ENCODE measurements around the gene C1RL. TPM values are rescaled to one million over a fixed set of nuclear protein-coding genes. Genes with fewer than 3 reads are reported as not detected.

The C1RL gene
- total RNA-seq, 2 donors from 2014 or later, result 48.2 to 86.2 TPM

- H3K4me1 ChIP-seq (replicated peaks), result no peaks in the 10 kb centered on the region
- H3K4me3 ChIP-seq, result no peak overlapping the region
- no peak for TF ChIP-seq CTCF (IDR thresholded peaks at IDR 0.05)
- TF ChIP-seq POLR2A (IDR thresholded peaks at IDR 0.05), result no peak
- TF ChIP-seq POLR2AphosphoS5 (IDR thresholded peaks at IDR 0.05), result no peak
- DNase-seq (ENCODE audit: low spot score), result no peak
- no peaks in the 10 kb centered on the region for H3K9me3 ChIP-seq
- intact Hi-C loops (cut with DNase I), result no loop called here
- H3K36me3 ChIP-seq, result no peaks in the 10 kb centered on the region
- H3K27ac ChIP-seq, result no peak overlapping the region
- WGBS, result 80% methylated on average over 5 of the region's 5 CpGs
- H3K27me3 ChIP-seq (replicated peaks; ENCODE audit: insufficient read depth), result no peaks in the 10 kb centered on the region
These were observed 62.5 kb downstream of the C1RL start for GRCh38 chr12:7046383-7047105.

- Histone ChIP-seq H3K36me3 (no peaks in the 10 kb centered on the region), H3K4me3 (no peak overlapping the region), H3K27ac (no peak overlapping the region), H3K27me3 (replicated peaks; ENCODE audit: insufficient read depth) (no peaks in the 10 kb centered on the region), H3K9me3 (no peaks in the 10 kb centered on the region), H3K4me1 (replicated peaks) (no peaks in the 10 kb centered on the region)
- WGBS, result 92% methylated on average over 9 of the region's 9 CpGs
- intact Hi-C loops (cut with DNase I), result no loop called here
- no peak for DNase-seq (ENCODE audit: low spot score)
- TF ChIP-seq POLR2AphosphoS5 (IDR thresholded peaks at IDR 0.05), result no peak
- TF ChIP-seq POLR2A (IDR thresholded peaks at IDR 0.05), result no peak
- no peak for TF ChIP-seq CTCF (IDR thresholded peaks at IDR 0.05)
These were observed 63.1 kb downstream of the C1RL start for GRCh38 chr12:7045913-7046312.

Small RNA genes lying within 50 kb of the gene (small RNA-seq; reads per million reads assigned to genes)
- 0 reads per million in 2 donors for gene RNU6-485P

Other genes starting within 250 kb of the C1RL start
- 100 to 1,000 TPM; 404 to 443 TPM for gene TPI1, start 241.7 kb downstream of the C1RL start, total RNA-seq
- 10 to 100 TPM; 12.7 to 23.5 TPM for gene SPSB2, start 235.9 kb downstream of the C1RL start, total RNA-seq
- gene LRRC23, start 204.4 kb downstream of the C1RL start, total RNA-seq, result 10 to 100 TPM; 15.9 to 25.3 TPM
- 10 to 100 TPM in 1 of 2 donors, 1 to 10 TPM in 1; 6.9 to 13.0 TPM for gene ENO2, start 194.6 kb downstream of the C1RL start, total RNA-seq
- gene ATN1, start 181.3 kb downstream of the C1RL start, total RNA-seq, result 100 to 1,000 TPM in 1 of 2 donors, 10 to 100 TPM in 1; 93.0 to 129 TPM
- not detected for gene RNU7-1, start 165.4 kb downstream of the C1RL start, total RNA-seq
- gene C12orf57, start 165.2 kb downstream of the C1RL start, total RNA-seq, result 100 to 1,000 TPM; 352 to 711 TPM
- 10 to 100 TPM; 30.6 to 43.2 TPM for gene PTPN6, start 157.9 kb downstream of the C1RL start, total RNA-seq
- gene PHB2, start 138.6 kb downstream of the C1RL start, total RNA-seq, result 100 to 1,000 TPM; 177 to 230 TPM
- 10 to 100 TPM; 37.7 to 46.3 TPM for gene EMG1, start 138.3 kb downstream of the C1RL start, total RNA-seq
- 10 to 100 TPM; 59.9 to 86.9 TPM for gene LPCAT3, start 90.7 kb downstream of the C1RL start, total RNA-seq
- 100 to 1,000 TPM in 1 of 2 donors, 10 to 100 TPM in 1; 52.7 to 176 TPM for gene C1S, start 48.5 kb downstream of the C1RL start, total RNA-seq
- gene C1R, start 16.8 kb downstream of the C1RL start, total RNA-seq, result 100 to 1,000 TPM; 104 to 261 TPM
- 1 to 10 TPM; 2.4 to 3.5 TPM for gene RBP5, start 19.7 kb upstream of the C1RL start, total RNA-seq
- 10 to 100 TPM in 1 of 2 donors, 1 to 10 TPM in 1; 7.7 to 45.7 TPM for gene CLSTN3, start 21.2 kb upstream of the C1RL start, total RNA-seq
- gene PEX5, start 80.5 kb upstream of the C1RL start, total RNA-seq, result 10 to 100 TPM; 26.2 to 78.6 TPM
- under 1 TPM in 1 of 2 donors, not detected in 1; 0.91 TPM for gene ACSM4, start 194.9 kb upstream of the C1RL start, total RNA-seq